Activated CD4-positive, alpha-beta T cell treated with anti-CD3 and anti-CD28 coated beads, Interleukin-2, amount 50 U/mL, for 24 hours (primary cell): ENCODE data around the gene AGBL2.
"Not testable (repeated sequence)": the region's sequence is repeated elsewhere in the genome, so short reads cannot be mapped to it uniquely, and the experiment has no call there.

ENCODE experiments used
- DNase-seq, 2 donors: peaks; one replicate each; pipeline ENCODE4 v3.0.0-alpha.2; 2020; ENCODE audit warnings: low read depth in 1 of 2, low spot score in 1 of 2

AGBL2 gene

DNA sequence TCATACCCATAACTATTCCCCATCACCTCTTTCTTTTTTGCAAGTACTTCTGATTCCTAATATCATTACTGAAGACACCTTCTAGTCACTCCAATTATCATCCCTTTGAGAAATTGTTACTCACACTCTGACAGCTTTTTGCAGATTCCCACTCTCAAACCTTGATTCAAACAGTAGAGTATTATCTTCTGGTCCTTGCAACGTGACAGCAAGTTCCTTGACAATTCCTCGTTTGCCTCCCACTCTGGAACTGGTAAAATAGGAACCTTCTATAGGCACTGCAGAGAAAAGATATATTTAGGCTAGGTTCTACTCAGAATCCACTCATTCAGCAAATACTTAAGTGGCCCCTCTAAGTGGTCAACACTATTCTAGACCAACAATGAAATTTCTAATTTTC is 23.2 kb downstream of the AGBL2 start:
- DNase-seq = no peak

DNA sequence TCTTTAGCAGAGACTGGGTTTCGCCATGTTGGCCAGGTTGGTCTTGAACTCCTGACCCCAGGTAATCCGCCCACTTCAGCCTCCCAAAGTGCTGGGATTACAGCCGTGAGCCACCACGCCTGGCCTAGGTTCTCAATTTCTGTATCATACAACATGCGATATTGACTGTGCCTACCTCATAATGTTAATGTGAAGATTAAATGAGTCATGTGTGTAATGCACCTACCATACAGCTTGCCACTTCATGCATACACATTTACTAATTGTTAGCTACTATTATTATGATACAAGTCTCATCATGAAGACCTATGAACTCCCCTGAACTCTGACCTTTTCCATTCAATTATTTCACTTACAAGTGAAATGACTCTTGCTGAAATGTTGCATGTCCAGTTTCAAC is 25.7 kb downstream of the AGBL2 start:
- no peak for DNase-seq

DNA sequence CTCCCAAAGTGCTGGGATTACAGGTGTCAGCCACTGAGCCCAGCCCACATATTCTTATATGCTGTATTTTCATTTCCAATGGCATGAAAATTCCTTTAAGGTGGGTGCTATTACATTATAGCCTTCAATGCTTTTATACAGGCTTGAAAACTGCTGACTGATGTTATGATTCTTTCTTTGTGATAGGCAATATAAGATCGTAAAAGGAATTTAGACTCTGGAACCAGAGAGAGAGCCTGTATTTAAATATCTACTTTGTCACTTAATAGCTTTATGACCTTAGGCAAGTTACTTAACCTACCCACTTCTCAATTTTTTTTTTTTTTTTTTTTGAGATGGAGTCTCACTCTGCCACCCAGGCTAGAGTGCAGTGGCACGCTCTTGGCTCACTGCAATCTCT is 26.2 kb downstream of the AGBL2 start:
- DNase-seq = no peak

DNA sequence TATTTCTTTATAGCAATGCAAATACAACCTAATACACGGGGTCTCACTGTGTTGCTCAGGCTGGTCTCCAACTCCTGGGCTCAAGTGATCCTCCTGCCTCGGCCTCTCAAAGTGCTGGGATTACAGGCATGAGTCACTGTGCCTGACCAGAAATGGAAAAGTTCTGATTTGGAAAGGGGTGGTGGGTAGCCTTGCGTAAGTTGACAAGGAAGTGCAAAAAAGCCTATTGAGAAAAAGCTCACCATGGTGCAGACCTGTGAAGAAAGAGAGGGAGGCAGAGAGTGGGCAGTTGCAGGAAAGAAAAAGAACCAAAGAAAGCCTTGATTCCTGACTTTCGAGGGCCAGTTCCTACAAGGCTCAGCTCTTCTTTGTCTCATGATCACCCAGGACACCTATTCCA is 27.1 kb downstream of the AGBL2 start:
- DNase-seq = no peak

DNA sequence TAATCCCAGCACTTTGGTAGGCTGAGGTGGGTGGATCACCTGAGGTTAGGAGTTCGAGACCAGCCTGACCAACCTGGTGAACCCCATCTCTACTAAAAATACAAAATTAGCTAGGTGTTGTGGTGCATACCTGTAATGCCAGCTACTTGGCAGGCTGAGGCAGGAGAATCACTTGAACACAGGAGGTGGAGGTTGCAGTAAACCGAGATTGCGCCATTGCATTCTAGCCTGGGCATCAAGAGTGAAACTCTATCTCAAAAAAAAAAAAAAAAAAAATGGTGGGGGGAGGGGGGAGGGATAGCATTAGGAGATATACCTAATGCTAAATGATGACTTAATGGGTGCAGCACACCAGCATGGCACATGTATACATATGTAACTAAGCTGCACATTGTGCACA is 28.5 kb downstream of the AGBL2 start:
- not testable (repeated sequence) for DNase-seq

DNA sequence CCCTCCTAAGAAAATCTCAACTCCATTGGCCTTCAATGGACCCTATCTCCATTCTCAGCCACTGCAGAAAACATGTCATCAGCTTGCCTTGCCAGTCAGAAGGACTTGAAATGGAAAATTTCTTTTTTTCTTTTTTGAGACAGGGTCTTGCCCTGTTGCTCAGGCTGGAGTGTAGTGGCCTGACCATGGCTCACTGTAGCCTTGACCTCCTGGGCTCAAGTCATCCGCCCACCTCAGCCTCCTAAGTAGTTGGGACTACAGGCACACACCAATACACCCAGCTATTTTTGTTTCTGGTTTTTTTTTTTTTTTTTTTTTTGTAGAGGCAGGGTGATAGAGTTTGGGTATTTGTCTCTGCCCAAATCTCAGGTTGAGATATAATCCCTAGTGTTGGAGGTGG is 29.0 kb downstream of the AGBL2 start:
- DNase-seq = no peak

DNA sequence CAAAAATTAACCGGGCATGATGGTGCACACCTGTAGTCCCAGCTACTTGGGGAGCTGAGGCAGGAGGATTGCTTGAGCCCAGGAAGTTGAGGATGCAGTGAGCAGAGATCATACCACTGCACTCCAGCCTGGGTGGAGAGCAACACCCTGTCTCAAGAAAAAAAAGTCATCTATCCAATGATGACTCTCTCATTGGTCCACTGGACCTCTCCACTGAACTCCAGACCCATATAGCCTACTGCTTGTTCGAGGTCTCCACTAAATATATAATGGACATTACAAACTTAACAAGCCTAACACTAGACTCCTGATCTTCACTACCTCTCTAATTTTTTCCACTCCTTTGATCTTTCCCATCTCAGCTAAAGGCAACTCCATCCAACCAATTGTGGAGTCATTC is 39.3 kb downstream of the AGBL2 start:
- DNase-seq = no peak

DNA sequence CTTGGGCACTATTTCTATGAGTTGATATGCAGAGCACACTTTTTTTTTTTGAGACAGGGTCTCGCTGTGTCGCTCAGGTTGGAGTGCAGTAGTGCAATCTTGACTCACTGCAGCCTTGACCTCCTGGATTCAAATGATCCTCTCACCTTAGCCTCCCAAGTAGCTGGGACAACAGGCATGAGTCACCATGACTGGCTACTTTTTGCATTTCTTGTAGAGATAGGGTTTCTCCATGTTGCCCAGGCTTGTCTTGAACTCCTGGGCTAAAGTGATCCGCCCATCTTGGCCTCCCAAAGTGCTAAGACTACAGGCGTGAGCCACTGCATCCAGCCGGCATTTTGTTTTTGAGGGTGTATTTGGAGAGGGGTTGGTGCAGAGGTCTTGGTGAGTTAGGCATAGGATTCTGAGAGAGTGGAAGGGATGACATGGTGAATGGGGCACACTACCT is 42.9 kb downstream of the AGBL2 start:
- DNase-seq = no peak

DNA sequence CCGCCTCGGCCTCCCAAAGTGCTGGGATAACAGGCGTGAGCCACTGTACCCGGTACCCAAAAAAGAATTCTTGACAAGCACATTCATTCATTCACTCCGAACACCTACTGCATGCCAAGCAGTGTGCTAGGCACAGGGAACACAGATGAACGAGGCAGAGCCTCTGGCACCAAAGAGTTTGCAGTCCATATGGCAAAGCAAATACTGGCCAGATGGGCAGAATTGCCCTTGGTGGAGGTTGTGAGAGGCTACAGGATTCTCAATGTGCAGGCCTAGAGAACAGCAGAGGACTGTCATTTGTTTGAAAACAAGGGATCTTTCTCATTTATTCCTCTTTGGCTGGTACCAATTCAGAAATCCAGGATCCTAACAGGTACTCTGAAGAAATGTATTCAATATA is 45.3 kb downstream of the AGBL2 start:
- DNase-seq = no peak

DNA sequence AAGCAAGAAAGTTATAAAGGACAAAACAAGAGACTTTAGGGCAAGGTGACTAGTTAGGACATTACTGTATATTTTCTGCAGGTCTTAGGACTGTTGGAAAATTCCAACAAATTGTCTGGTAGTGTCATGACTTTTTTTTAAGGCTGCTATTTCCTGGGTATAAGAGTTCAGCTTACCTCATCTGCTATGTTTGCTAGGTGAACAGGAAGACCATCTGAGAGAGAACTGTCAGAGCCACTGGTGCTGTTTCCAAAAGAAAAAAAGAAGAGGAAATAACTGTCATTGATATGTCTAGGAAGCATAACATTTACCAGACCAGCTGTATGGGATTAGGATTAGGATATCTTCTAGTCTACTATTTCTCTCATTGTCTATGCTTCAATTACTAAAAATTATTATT is 46.5 kb downstream of the AGBL2 start:
- no peak for DNase-seq

DNA sequence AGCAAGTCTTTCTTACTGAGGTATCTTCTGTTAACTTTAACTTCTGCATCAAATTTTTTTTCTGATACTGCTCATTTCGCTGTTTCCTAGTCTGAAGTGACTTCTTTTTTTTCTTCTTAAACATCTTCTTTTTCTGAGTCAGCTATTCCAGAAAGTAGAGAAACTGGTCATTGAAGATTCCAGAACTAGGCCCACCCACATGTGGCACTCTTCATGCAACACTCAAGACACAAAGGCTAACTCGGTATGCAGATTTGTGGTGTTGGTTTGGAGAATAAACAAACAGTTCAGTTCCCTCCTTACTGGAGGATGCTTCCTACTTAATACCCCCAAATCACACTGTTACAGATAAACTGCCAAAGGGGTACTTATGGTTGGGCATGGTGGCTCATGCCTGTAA is 47.6 kb downstream of the AGBL2 start:
- no peak for DNase-seq

DNA sequence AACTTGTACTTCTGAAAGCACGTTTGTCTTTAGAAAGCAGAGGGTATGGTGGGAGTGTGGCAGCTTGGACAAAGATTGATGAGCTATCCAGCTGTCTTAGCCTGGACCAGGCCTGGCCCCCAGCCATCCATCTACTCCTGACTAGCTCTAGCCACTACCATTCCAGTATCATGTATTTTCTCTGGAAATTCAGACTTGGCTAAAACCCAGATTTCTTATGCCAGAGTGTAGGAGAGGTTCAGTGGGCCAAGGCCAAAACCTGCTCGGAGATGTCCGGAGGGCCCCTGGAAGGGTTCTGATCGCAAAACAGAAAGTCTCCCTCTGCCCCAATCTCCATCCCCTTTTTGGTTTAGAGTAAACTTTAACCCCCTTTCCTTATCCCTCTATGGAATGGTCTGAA is 48.0 kb downstream of the AGBL2 start:
- no peak for DNase-seq

DNA sequence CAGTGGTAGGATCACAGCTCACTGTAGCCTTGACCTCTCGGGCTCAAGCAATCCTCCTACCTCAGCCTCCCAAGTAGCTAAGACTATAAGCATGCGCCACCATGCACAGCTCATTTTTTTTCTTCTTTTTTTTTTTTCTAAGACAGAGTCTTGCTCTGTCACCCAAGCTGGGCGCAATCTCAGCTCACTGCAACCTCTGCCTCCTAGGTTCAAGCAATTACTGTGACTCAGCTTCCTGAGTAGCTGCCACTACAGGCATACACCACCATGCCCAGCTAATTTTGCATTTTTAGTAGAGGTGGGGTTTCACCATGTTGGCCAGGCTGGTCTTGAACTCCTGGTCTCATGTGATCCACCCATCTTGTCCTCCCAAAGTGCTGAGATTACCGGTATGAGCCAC is 50.2 kb downstream of the AGBL2 start:
- not testable (repeated sequence) for DNase-seq

DNA sequence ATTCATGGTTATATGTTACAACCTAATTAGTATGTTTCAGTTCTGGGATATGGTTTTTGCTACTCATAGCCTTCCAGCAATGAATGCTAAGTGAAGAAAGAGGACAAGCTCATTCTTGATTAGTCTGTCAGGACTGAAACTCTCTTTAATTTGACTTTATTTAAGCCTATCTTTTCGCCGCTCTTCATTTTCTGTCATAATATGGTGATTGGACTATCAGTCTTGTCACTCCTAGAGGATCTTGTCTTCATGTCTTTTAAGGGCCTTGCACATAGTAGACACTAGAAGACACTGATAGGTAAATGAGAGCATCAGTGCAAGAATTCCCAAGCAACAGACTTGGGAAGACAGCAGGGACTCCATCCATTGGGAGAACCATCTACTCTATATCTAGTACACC is 53.9 kb downstream of the AGBL2 start:
- no peak for DNase-seq

DNA sequence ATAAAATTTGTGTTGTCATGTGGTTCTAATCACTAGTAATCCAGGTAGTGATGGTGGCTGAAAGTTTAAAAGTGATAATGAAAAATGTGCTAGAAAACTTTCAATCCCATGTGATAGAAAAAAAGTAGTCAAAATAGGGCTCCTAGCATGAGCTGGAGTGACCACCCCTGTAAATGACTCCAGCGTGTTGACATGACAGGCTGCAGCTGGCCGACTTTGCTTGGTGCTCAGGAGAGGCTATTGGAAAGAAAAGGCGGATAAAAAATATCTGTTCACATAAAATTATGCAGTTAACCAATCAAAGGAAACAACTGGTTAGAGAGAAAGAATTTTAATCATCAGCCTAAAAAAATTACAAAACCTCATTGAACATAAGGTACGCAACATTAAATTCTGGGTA is 55.9 kb downstream of the AGBL2 start:
- DNase-seq = no peak

DNA sequence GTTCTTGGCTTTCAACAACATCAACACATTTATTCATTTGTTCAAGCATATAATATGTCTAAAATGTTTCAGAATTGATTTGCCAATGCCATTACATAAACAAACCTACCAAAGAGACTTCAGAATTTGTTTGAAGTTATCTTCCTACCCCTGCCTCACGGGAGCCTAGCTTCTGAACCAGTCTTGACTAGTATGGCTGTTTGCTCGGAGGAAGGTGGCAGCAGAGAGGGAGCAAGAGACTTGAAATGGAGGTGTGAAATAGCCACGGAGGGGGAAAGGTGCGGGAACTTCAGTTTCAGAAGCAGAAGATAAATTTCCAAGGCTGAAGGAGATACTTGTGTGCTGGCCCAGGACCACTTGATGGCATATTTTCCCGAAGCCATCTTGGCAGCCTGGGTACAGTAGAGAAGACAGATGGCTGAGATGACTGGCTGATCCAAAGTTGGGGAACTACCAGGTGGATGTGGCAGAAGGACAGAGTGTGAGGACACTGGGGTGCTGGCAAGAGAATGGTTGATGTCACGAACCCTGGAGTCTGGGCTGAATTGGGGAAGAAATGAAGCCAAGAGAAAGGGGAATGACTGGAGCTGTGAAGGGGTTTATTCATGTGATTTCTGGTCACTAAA is 58.8 kb downstream of the AGBL2 start:
- no peak for DNase-seq

DNA sequence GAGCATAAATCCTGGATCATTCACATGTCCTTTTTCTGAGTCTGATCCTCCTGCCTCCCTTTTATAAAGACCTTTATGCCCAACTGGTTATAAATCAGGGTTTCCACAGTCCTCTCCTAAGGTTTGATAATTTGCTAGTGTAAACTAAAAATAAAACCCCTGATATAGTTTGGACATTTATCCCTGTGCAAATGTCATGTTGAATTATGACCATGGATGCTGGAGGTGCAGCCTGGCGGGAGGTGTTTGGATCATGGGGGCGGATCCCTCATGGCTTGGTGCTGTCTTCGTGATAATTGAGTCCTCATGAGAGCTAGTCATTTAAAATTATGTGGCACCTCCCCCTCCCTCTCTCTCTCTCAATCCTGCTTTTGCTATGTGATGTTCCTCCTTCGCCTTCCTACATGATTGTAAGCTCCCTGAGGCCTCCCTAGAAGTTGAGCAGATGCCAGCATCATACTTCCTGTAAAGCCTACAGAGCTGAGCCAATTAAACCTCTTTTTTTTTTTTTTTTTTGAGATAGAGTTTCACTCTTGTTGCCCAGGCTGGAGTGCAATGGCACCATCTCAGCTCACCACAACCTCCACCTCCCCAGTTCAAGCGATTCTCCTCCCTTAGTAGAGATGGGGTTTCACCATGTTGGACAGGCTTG is 63.2 kb downstream of the AGBL2 start:
- DNase-seq = no peak

DNA sequence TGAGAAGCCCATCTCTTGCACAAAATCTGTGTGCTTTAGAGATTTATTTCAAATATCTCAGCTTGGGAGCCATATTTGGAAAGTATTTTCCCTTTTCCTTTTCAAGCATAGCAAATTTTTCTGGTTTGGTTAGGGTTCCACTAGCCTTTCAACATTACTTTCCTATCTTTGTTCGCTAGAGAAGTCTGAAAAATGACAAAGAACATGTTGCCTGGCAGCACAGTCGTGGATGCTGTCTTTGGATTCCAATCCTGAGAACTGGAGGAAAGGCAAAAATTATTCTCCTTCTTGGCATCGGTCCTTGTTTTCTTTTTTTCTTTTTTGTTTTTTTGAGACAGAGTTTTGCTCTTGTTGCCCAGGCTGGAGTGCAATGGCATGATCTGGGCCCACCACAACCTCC is 65.9 kb downstream of the AGBL2 start:
- DNase-seq = no peak

DNA sequence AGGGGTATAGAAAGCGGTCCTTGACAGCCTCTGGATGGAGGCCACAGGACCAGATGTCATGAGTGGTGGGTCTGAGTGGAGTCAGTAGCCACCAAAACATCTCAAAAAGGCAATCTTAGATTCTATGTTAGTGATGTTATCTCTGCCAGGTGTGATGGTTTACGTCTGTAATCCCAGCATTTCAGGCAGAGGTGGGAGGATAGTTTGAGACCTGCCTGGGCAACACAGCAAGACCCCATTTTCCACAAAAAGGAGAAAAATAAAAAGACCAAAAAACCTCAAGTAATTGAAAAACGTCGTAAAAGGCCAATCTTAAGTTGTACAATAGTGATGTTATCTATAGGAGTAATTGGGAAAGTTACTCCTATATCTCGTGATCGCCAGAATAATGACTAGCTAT is 69.2 kb downstream of the AGBL2 start:
- no peak for DNase-seq

DNA sequence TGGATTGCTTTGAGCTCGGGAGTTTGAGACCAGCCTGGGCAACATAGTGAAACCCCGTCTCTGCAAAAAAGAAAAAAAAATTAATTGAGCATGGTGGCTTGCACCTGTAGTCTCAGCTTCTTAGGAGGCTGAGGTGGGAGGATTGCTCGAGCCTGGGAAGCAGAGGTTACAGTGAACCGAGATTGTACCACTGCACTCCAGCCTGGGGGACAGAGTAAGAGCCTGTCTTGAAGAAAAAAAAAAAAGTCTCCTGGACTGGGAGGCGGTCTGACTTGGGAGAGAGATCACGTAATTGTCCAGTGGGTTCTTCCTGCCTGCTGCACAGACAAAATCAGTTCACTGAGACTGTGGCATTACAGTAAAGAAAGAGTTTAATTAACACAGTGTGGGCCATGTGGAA is 69.7 kb downstream of the AGBL2 start:
- no peak for DNase-seq

DNA sequence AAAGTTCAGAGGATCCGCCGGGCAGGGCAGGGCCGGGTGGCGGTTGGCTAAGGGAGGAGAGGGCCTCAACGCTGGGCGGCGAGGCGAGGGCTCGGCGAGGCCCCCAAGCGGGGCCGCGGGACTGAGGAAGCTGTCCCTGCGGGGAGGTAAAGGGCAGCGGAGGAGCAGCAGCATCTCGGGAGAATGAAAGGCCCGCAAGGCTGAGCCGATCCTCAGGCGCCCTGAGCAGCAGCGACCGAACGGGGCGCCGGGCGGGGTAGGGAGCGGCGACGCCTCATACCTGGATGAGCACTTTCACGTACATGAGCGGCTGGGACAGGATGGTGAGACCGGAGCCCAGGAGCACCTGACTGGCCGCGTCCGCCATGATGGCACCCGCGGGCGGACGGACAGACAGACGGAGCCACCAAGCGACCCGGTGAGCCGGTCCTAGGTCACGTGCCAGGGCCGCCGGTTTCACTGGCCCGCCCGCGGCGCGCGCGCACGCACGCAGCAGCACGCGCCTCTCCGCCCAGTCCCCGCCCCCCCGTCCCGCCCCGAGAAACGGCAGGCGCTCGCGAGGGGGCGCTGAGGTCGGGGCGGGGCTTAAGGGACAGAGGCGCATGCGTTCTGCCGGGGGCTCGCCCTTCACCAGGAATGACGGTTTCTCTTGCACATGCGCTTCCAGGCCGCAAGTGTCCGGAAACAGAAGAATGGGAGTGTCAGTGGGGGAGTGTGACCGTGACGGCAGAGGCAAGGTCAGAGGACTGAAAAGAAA is 72.9 kb downstream of the AGBL2 start, which contains the start of gene MTCH2:
TSS of gene MTCH2 (minus strand) at position 461 of the 757 bp plus-strand sequence. CDS start at position 367, 94 bp downstream.
- DNase-seq = peak; percentile 89 to 94

DNA sequence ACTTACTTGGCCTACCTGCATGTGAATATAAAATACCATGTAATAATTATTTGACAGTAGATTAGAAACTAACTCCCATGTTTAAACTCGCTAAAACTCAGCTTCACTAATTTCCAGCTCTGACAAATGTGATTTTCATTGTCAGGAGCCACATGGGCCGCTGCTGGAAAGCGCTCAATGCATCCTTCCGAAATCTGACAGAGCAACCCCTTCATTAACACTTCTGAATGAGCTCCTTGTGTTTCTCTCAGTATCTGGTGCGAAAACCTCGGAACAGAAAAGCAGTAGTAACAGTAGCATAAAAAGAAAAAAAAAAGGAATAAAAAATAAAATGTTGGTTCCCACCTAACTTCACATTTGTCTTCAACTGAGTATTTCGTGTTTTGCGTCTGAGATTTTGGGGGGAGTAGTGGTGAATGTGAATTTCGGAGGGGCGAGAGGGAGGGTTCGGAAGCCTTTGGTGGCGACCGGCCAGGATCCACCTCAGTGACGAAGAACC is 73.5 kb downstream of the AGBL2 start:
- no peak for DNase-seq
